ENCODE data around the gene TEX11. TPM values are rescaled to one million over a fixed set of nuclear protein-coding genes. Genes with fewer than 3 reads are reported as not detected.

TEX11 gene
- total and polyA plus RNA-seq, 10 of the 15 experiments (the other 5 are each of a cell fraction or from before 2014, with no cell fraction given), result not detected

DNA sequence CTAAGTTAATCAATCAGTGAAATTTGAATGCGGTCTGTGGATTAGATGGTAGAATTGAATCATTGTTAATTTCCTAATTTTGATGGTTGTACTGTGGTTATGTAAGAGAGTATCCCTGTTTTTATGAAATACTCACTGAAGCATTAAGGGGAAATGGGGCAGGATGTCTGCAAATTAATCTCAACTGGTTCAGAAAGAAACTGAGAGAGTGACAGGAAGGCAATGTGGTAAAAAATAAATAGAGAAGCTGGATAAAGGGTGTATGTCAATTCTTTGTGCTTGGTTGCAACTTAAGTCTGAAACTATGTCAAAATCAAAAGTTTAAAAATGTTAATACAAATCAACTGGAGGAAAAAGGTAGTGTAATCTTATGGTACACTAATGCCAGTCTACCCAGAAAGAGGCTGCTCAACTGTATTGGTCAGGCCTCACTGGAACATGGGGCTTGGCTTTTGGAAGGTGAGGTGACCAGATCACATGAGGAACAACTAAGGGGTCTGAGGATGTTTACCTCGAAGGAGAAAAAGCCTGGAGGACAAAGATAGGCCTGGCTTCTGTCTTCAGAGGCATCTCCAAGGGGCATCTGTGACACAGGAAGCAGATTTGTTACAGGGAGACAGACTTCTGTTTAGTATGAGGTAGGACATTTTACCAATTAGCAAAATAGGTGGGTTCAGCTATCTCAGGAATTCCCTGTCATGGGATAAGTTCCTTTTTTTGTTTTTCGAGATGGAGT is 380.7 kb downstream of the TEX11 start (continued):
- TF ChIP-seq, protein P1, sequence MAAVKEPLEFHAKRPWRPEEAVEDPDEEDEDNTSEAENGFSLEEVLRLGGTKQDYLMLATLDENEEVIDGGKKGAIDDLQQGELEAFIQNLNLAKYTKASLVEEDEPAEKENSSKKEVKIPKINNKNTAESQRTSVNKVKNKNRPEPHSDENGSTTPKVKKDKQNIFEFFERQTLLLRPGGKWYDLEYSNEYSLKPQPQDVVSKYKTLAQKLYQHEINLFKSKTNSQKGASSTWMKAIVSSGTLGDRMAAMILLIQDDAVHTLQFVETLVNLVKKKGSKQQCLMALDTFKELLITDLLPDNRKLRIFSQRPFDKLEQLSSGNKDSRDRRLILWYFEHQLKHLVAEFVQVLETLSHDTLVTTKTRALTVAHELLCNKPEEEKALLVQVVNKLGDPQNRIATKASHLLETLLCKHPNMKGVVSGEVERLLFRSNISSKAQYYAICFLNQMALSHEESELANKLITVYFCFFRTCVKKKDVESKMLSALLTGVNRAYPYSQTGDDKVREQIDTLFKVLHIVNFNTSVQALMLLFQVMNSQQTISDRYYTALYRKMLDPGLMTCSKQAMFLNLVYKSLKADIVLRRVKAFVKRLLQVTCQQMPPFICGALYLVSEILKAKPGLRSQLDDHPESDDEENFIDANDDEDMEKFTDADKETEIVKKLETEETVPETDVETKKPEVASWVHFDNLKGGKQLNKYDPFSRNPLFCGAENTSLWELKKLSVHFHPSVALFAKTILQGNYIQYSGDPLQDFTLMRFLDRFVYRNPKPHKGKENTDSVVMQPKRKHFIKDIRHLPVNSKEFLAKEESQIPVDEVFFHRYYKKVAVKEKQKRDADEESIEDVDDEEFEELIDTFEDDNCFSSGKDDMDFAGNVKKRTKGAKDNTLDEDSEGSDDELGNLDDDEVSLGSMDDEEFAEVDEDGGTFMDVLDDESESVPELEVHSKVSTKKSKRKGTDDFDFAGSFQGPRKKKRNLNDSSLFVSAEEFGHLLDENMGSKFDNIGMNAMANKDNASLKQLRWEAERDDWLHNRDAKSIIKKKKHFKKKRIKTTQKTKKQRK (IDR thresholded peaks at IDR 0.05; ENCODE audit: low read depth, low read length), result no peak
- TF ChIP-seq SP1 (IDR thresholded peaks at IDR 0.05; ENCODE audit: low read depth, low read length) (no peak), TCF3 (IDR thresholded peaks at IDR 0.05; ENCODE audit: borderline replicate concordance, insufficient read depth, low read depth, low read length) (no peak)

DNA sequence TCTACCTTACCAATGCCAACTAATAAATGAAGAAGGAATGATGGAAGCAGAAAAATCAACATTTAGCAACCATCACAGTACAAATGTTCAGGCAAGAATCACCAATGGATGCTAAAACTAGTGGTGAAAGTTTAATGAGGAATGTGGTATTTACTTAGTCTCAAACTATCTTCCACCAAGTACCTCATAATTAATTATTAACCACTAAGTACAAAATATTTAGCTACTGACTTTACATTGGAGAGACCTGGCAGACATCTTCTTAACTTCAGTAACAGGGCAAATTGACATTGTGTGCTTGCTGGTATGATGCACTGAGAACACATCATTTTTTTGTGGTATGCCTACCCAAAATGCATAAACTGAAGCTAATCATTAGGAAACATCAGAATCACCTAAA is 381.5 kb downstream of the TEX11 start:
- Histone ChIP-seq H3K4me3 (no peak overlapping the region), H2AFZ (ENCODE audit: control insufficient read depth, low read depth, low read length) (no peak overlapping the region), H3K27ac (ENCODE audit: control insufficient read depth, insufficient read depth) (no peak overlapping the region), H3K27me3 (replicated peaks in 1 of 2; ENCODE audit: control insufficient read depth in 2 of 2, insufficient read depth in 2 of 2, low read length in 1 of 2) (no peaks in the 10 kb centered on the region), H3K9me3 (replicated peaks; ENCODE audit: control insufficient read depth, insufficient read depth, low read length) (no peaks in the 10 kb centered on the region), H3K9ac (ENCODE audit: control insufficient read depth, insufficient read depth, low read length) (no peak overlapping the region), H3K36me3 (ENCODE audit: control insufficient read depth in 2 of 2, insufficient read depth in 2 of 2, low read length in 1 of 2) (no peaks in the 10 kb centered on the region), H3K4me1 (ENCODE audit: control insufficient read depth, insufficient read depth, low read length) (no peaks in the 10 kb centered on the region), H4K20me1 (ENCODE audit: control insufficient read depth, insufficient read depth) (no peaks in the 10 kb centered on the region), H3K79me2 (ENCODE audit: control insufficient read depth, insufficient read depth, low read length) (no peaks in the 10 kb centered on the region), H3K4me2 (ENCODE audit: control insufficient read depth, insufficient read depth) (no peak overlapping the region)
- intact Hi-C loops (cut with micrococcal nuclease; ENCODE audit: unreplicated experiment) (no loop called here), in situ Hi-C loops (cut with MboI) (no loop called here)
- FAIRE-seq (no peak), DNase-seq (ENCODE audit: low read depth, low spot score) (no peak), ATAC-seq (no peak)
- ChIA-PET POLR2A (no interaction called here), CTCF (no interaction called here), RAD21 (ENCODE audit: unreplicated experiment) (interaction anchor here (0.7 kb wide), 1 partner anchor 17 kb away, joined by 3 read pairs; no protein-coding TSS in a partner anchor), SMC1A (ENCODE audit: uncharacterized antibody, unreplicated experiment) (no interaction called here)
- BruUV-seq (replicated peaks), result no TSS peak
- no peak for TF ChIP-seq EED (IDR thresholded peaks at IDR 0.05; ENCODE audit: low read depth)
- TF ChIP-seq KLF5 (IDR thresholded peaks at IDR 0.05; ENCODE audit: partially characterized antibody), result no peak
- TF ChIP-seq, protein P2, sequence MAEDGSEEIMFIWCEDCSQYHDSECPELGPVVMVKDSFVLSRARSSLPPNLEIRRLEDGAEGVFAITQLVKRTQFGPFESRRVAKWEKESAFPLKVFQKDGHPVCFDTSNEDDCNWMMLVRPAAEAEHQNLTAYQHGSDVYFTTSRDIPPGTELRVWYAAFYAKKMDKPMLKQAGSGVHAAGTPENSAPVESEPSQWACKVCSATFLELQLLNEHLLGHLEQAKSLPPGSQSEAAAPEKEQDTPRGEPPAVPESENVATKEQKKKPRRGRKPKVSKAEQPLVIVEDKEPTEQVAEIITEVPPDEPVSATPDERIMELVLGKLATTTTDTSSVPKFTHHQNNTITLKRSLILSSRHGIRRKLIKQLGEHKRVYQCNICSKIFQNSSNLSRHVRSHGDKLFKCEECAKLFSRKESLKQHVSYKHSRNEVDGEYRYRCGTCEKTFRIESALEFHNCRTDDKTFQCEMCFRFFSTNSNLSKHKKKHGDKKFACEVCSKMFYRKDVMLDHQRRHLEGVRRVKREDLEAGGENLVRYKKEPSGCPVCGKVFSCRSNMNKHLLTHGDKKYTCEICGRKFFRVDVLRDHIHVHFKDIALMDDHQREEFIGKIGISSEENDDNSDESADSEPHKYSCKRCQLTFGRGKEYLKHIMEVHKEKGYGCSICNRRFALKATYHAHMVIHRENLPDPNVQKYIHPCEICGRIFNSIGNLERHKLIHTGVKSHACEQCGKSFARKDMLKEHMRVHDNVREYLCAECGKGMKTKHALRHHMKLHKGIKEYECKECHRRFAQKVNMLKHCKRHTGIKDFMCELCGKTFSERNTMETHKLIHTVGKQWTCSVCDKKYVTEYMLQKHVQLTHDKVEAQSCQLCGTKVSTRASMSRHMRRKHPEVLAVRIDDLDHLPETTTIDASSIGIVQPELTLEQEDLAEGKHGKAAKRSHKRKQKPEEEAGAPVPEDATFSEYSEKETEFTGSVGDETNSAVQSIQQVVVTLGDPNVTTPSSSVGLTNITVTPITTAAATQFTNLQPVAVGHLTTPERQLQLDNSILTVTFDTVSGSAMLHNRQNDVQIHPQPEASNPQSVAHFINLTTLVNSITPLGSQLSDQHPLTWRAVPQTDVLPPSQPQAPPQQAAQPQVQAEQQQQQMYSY (CRISPR knock-in tag; IDR thresholded peaks at IDR 0.05), result no peak
- TF ChIP-seq, protein P3, sequence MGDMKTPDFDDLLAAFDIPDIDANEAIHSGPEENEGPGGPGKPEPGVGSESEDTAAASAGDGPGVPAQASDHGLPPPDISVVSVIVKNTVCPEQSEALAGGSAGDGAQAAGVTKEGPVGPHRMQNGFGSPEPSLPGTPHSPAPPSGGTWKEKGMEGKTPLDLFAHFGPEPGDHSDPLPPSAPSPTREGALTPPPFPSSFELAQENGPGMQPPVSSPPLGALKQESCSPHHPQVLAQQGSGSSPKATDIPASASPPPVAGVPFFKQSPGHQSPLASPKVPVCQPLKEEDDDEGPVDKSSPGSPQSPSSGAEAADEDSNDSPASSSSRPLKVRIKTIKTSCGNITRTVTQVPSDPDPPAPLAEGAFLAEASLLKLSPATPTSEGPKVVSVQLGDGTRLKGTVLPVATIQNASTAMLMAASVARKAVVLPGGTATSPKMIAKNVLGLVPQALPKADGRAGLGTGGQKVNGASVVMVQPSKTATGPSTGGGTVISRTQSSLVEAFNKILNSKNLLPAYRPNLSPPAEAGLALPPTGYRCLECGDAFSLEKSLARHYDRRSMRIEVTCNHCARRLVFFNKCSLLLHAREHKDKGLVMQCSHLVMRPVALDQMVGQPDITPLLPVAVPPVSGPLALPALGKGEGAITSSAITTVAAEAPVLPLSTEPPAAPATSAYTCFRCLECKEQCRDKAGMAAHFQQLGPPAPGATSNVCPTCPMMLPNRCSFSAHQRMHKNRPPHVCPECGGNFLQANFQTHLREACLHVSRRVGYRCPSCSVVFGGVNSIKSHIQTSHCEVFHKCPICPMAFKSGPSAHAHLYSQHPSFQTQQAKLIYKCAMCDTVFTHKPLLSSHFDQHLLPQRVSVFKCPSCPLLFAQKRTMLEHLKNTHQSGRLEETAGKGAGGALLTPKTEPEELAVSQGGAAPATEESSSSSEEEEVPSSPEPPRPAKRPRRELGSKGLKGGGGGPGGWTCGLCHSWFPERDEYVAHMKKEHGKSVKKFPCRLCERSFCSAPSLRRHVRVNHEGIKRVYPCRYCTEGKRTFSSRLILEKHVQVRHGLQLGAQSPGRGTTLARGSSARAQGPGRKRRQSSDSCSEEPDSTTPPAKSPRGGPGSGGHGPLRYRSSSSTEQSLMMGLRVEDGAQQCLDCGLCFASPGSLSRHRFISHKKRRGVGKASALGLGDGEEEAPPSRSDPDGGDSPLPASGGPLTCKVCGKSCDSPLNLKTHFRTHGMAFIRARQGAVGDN (IDR thresholded peaks at IDR 0.05), result no peak
- no peak for TF ChIP-seq CHD2 (IDR thresholded peaks at IDR 0.05; ENCODE audit: borderline replicate concordance, low read depth, low read length)
- no peak for TF ChIP-seq CEBPB (IDR thresholded peaks at IDR 0.05; ENCODE audit: borderline replicate concordance in 1 of 2, low read depth in 2 of 2, low read length in 2 of 2)
- TF ChIP-seq ZNF217 (IDR thresholded peaks at IDR 0.05), result no peak
- TF ChIP-seq LARP7 (IDR thresholded peaks at IDR 0.05), result no peak

Measured in GM12878 (cell line).